ENCODE results near the gene MTHFS. TPM values are rescaled to one million over a fixed set of nuclear protein-coding genes. Genes with fewer than 3 reads are reported as not detected.

Gene MTHFS
- total RNA-seq, 1 donor = 8.4 TPM

DNA sequence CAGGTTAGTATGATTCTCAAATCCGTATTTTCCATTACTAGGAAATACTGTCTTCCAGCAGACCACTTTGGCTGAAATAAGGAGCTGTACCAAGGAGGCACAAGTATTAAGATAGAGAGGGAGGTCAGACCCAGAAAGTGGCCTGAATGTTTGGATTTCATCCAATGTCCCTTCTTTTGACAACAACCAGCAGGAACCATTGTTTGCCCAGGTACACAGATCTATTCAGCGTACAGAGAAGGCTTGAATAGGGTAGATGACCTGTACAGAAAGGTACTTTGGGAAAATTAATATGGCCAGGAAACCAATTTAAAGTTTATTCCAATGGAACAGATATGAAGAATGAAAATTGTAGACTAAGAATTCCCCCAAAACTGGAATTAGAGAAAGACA is 12.6 kb downstream of the MTHFS start:
- TF ChIP-seq CTCF (IDR thresholded peaks at IDR 0.05; ENCODE audit: insufficient read depth, low read length) = no peak
- no peak for DNase-seq (ENCODE audit: low read depth)
- no peak overlapping the region for H3K4me3 ChIP-seq (ENCODE audit: low read depth, low read length)

- no peak for DNase-seq (ENCODE audit: low read depth)
- TF ChIP-seq CTCF (IDR thresholded peaks at IDR 0.05; ENCODE audit: insufficient read depth, low read length) = no peak
- no peak overlapping the region for H3K4me3 ChIP-seq (ENCODE audit: low read depth, low read length)
Measured at GRCh38 chr15:79883579-79884203, 13.1 kb downstream of the MTHFS start.

DNA sequence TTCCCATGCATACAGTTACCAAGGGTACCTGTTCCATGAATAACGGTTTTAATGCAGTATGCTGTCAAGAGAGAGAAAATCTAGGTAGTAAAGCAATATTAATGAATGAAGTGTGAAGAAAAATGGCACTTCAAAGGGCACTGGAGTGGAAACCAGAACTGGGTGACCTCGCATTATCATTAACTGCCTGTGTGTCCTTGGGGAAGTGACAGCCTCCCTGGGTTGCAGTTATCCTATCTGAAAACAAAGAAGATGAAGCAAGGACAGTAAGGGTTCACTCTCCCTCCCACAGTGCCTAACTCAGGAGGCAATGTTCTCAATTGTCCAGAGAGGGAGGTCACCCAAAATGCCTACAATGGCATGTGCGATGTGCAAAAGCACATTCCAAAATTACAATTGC is 15.1 kb downstream of the MTHFS start:
- no peak for DNase-seq (ENCODE audit: low read depth)
- no peak overlapping the region for H3K4me3 ChIP-seq (ENCODE audit: low read depth, low read length)
- no peak for TF ChIP-seq CTCF (IDR thresholded peaks at IDR 0.05; ENCODE audit: insufficient read depth, low read length)

DNA sequence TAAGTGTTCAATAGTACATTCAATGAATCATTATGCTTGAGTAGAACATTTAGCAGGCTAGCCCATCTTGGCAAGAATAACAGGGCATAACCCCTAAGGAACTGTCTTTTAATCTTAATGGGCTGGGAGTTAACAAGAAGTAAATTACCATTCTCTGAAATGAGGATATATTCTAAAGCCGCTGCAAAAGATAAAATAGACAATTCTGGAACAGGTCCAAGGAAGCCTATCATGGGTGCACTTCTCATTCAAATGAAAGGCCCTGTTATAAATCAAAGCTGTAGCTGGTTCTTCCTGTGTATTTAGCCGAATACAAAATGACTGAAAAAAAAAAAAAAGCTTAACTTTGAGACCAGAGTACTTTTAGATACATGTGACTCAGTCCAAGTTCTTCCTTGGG is 15.6 kb downstream of the MTHFS start:
- no peak for DNase-seq (ENCODE audit: low read depth)
- TF ChIP-seq CTCF (IDR thresholded peaks at IDR 0.05; ENCODE audit: insufficient read depth, low read length) = no peak
- H3K4me3 ChIP-seq (ENCODE audit: low read depth, low read length) = no peak overlapping the region

DNA sequence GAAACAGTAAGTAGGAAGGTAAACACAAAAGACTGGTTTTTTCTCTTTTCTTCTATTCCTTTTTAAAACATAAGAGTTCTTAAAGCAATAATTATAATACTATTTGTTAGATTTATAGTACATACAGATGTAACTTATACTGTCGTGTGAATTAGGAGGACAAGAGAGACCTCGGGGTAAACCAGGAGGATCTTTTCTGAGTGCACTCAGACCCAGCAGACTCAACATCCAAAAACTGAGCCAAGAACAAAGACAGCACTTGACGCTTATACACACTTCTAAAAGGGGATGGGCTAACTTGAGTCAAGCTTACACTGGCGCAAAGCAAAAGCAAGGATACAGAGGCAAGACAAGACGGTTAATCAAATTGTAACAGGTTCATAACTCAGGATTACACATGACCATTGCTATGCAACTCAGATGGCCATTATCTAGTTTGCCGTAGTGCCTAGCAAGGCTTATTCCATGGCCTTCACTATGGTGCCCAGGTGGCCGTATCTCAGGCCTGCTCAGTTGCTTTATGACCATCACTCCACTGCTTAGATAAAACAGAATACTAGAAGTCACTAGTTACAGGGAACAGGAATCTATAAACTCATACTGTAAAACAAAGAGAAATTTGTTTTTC is 18.6 kb downstream of the MTHFS start:
- no peak for DNase-seq (ENCODE audit: low read depth)
- no peak overlapping the region for H3K4me3 ChIP-seq (ENCODE audit: low read depth, low read length)
- TF ChIP-seq CTCF (IDR thresholded peaks at IDR 0.05; ENCODE audit: insufficient read depth, low read length) = no peak

DNA sequence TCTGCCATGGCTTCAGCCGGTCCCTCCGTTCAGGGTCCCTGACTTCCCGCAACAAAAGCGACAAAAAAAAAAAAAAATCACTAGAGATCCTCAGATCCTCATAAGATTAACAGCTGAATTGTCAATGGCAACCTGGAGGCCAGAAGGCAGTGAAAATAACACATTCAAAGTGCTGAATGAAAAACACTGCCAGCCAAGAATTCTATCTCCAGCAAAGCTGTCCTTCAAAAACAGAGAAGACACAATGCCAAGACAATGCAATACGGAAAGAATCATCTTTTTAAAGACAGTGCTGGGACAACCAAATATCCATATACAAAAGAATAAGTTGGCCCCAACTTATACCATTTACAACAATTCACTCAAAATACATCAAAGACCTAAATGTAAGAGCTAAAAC is 21.6 kb downstream of the MTHFS start:
- H3K4me3 ChIP-seq (ENCODE audit: low read depth, low read length) = no peak overlapping the region
- TF ChIP-seq CTCF (IDR thresholded peaks at IDR 0.05; ENCODE audit: insufficient read depth, low read length) = no peak
- no peak for DNase-seq (ENCODE audit: low read depth)

DNA sequence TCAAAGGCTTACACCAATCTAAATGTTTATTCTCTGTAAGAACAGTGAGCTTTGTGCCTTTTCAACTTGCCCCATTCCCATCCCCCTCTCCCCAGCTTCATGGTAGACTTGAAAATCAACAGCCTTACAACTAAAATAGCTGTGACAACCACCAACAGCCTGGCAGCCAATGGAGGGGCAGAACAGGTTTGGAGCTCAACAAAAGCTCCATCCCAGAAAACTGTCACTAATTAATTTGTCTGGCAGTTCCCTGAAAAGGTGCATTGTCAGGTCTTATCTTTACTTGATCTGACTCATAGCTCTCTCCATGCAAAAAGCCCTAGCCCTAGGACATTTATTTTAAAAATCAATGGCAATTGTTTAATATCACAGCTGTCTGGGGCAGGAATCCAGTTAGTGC is 22.6 kb downstream of the MTHFS start:
- peak; percentile 31 for DNase-seq (ENCODE audit: low read depth)
- no peak for TF ChIP-seq CTCF (IDR thresholded peaks at IDR 0.05; ENCODE audit: insufficient read depth, low read length)
- no peak overlapping the region for H3K4me3 ChIP-seq (ENCODE audit: low read depth, low read length)

All from fibroblast of the aortic adventitia (primary cell).